ACC112 (cell line): Measurements from ENCODE around the gene LAMA2.

Experiments used
- H2AFZ ChIP-seq: fragments of 200-600 bp; sonication (generic); one replicate; pipeline ENCODE4 v1.6.0; 2017; ENCODE audit warnings: antibody characterized with exemption, low read length; ENCODE audit not compliant: unreplicated experiment
- H3K27ac ChIP-seq: fragments of 200-600 bp; sonication (generic); 2 replicates; pipeline ENCODE4 v1.5.1; 2014; ENCODE audit warnings: low read depth, mild to moderate bottlenecking, antibody characterized with exemption, low read length, moderate library complexity
- H3K27me3 ChIP-seq: fragments of 200-600 bp; sonication (generic); 2 replicates; pipeline ENCODE4 v1.6.1; 2014; ENCODE audit warnings: mild to moderate bottlenecking, antibody characterized with exemption, low read length, moderate library complexity, mixed read lengths; ENCODE audit not compliant: insufficient read depth
- H3K36me3 ChIP-seq: fragments of 200-600 bp; sonication (generic); 2 replicates; pipeline ENCODE4 v1.6.1; 2016; ENCODE audit warnings: mild to moderate bottlenecking, antibody characterized with exemption, low read length, moderate library complexity, mixed read lengths; ENCODE audit not compliant: insufficient read depth
- H3K4me1 ChIP-seq: fragments of 200-600 bp; sonication (generic); one replicate; pipeline ENCODE4 v1.6.1; 2016; ENCODE audit warnings: low read length, mixed read lengths; ENCODE audit not compliant: insufficient read depth, unreplicated experiment, control insufficient read depth
- H3K4me3 ChIP-seq: fragments of 200-600 bp; sonication (generic); 2 replicates; pipeline ENCODE4 v1.5.1; 2014; ENCODE audit warnings: mild to moderate bottlenecking, low read depth, low read length
- H3K79me2 ChIP-seq: fragments of 200-600 bp; sonication (generic); one replicate; pipeline ENCODE4 v1.6.0; 2016; ENCODE audit warnings: low read length; ENCODE audit not compliant: control insufficient read depth, unreplicated experiment, insufficient read depth

Gene LAMA2

DNA sequence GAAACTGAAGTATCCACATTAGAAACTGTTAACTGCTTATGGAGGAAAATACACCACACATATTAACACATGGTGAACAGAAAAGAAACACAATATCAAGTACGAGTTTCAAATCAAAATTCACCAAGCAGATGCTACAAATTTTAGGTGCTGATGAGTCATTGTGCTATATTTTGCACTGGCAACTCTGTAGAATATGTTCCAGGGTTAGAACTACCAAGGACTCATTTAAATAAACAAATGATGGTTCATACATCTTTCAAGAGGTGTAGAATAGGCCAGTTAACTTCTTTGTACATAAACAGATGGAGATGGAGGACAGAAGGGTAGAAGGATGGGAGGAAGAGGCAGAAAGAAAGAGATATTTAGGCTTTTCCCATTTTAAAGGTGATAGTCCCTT is 642.1 kb downstream of the LAMA2 start:
- Histone ChIP-seq H3K36me3 (no peaks in the 10 kb centered on the region), H2AFZ (no peak overlapping the region), H3K4me3 (no peak overlapping the region), H3K27ac (no peak overlapping the region), H3K4me1 (peaks cover 5% of the 10 kb centered on the region), H3K27me3 (no peaks in the 10 kb centered on the region), H3K79me2 (no peaks in the 10 kb centered on the region)

DNA sequence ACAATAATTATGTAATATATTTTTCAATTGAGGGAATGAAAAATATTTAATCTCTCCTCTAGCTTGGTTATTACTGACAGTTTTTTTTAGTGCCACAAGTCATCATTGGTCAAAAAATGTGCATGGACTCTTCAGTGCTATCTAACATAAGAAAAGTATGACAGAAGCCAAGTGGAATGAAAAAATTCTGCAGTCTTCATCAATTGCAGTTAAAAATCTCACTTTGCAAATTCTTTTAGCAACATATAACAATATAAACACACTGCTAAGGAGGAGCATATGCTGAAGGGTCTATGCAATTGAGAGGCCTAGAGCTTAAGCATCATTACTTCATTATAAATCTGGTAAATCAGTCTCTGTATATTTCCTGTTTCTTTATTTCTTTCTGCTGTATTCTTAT is 652.0 kb downstream of the LAMA2 start:
- Histone ChIP-seq H2AFZ (no peak overlapping the region), H3K79me2 (no peaks in the 10 kb centered on the region), H3K36me3 (no peaks in the 10 kb centered on the region)

GRCh38 chr6:129536271-129536670 is 653.3 kb downstream of the LAMA2 start:
- H3K79me2 ChIP-seq = no peaks in the 10 kb centered on the region
- no peaks in the 10 kb centered on the region for H3K4me1 ChIP-seq
- H3K27me3 ChIP-seq = no peaks in the 10 kb centered on the region
- H3K4me3 ChIP-seq = no peak overlapping the region
- no peak overlapping the region for H3K27ac ChIP-seq
- H2AFZ ChIP-seq = no peak overlapping the region
- H3K36me3 ChIP-seq = no peaks in the 10 kb centered on the region

More for the DNA sequence above, 652.0 kb downstream of the LAMA2 start:
- no peaks in the 10 kb centered on the region for H3K27me3 ChIP-seq
- no peak overlapping the region for H3K4me3 ChIP-seq
- H3K4me1 ChIP-seq = no peaks in the 10 kb centered on the region
- no peak overlapping the region for H3K27ac ChIP-seq

DNA sequence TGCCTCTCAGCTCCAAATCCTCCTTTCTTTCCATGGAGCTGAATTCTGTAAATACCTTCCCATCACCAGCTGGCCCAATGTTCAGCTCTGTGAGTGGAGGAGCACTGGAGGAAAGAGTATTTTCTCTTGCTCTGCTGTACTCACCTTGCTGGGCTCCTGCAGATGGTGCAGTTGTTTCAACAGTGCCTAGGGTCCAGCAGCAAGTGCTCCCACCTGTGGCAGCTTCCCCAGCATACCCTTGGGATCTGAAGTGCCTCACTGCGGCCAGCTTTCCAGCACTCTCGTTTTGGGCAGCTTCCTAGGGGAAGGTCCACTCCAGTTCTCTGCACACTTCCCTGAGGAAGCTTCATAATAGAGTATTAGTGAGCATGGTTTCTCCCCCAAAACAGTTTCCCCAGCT is 656.1 kb downstream of the LAMA2 start:
- no peaks in the 10 kb centered on the region for H3K4me1 ChIP-seq
- no peak overlapping the region for H2AFZ ChIP-seq
- no peaks in the 10 kb centered on the region for H3K79me2 ChIP-seq
- no peak overlapping the region for H3K27ac ChIP-seq
- no peak overlapping the region for H3K4me3 ChIP-seq
- no peaks in the 10 kb centered on the region for H3K27me3 ChIP-seq
- 0 out of 2 replicates have a peak, but pooled peaks cover 1% of the 10 kb centered on the region for H3K36me3 ChIP-seq

- Histone ChIP-seq H3K4me3 (no peak overlapping the region), H2AFZ (no peak overlapping the region), H3K27ac (no peak overlapping the region), H3K79me2 (no peaks in the 10 kb centered on the region), H3K27me3 (no peaks in the 10 kb centered on the region), H3K4me1 (no peaks in the 10 kb centered on the region), H3K36me3 (peaks cover 14% of the 10 kb centered on the region)
Observed at GRCh38 chr6:129542705-129543104, 659.8 kb downstream of the LAMA2 start.

GRCh38 chr6:129543981-129544380 is 661.0 kb downstream of the LAMA2 start:
- peaks cover 14% of the 10 kb centered on the region for H3K36me3 ChIP-seq
- no peaks in the 10 kb centered on the region for H3K79me2 ChIP-seq
- no peaks in the 10 kb centered on the region for H3K27me3 ChIP-seq
- H3K4me1 ChIP-seq = no peaks in the 10 kb centered on the region
- H2AFZ ChIP-seq = no peak overlapping the region
- H3K4me3 ChIP-seq = no peak overlapping the region
- no peak overlapping the region for H3K27ac ChIP-seq

DNA sequence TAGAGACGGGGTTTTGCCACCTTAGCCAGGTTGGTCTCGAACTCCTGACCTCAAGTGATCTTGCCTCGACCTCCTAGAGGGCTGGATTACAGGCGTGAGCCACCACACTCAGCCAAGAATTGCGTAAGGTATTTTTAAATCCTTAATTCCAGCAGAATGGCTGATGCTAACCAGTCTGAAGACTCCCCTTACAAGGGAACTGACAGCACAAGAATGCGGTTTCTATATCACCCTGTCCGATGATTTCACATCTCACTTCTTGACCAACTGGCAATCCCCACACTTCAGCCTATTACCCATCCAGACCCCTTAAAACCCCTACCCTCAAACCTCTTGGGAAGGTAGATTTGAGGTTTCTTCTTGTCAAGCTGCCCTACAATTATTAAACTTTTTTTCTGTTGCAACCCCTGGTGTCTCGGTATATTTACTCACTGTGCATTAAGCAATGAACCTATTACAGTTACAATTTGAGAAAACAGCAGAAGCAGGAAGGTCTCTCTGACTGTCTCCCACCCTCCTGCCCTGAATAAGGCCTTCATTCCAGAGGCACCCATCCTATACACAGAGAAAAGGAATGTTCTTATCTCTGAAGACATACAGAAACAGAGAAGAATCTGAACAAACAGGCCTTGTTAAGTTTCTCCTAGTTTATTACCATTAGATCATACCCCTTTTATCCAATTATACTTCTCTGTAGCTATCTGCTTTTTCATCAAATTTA is 662.1 kb downstream of the LAMA2 start:
- no peaks in the 10 kb centered on the region for H3K4me1 ChIP-seq
- no peaks in the 10 kb centered on the region for H3K27me3 ChIP-seq
- H2AFZ ChIP-seq = no peak overlapping the region
- peaks cover 14% of the 10 kb centered on the region for H3K36me3 ChIP-seq
- H3K27ac ChIP-seq = no peak overlapping the region
- no peak overlapping the region for H3K4me3 ChIP-seq
- no peaks in the 10 kb centered on the region for H3K79me2 ChIP-seq

GRCh38 chr6:129546702-129547101 is 663.8 kb downstream of the LAMA2 start:
- Histone ChIP-seq H3K4me1 (no peaks in the 10 kb centered on the region), H3K79me2 (no peaks in the 10 kb centered on the region), H3K27me3 (no peaks in the 10 kb centered on the region), H3K36me3 (peaks cover 14% of the 10 kb centered on the region), H3K4me3 (no peak overlapping the region), H3K27ac (no peak overlapping the region), H2AFZ (no peak overlapping the region)

GRCh38 chr6:129551486-129551885 is 668.5 kb downstream of the LAMA2 start:
- Histone ChIP-seq H3K36me3 (no peaks in the 10 kb centered on the region), H3K27me3 (no peaks in the 10 kb centered on the region), H2AFZ (no peak overlapping the region), H3K4me1 (no peaks in the 10 kb centered on the region), H3K27ac (no peak overlapping the region), H3K4me3 (no peak overlapping the region), H3K79me2 (no peaks in the 10 kb centered on the region)

GRCh38 chr6:129552413-129552812 is 669.5 kb downstream of the LAMA2 start:
- Histone ChIP-seq H2AFZ (no peak overlapping the region), H3K4me3 (no peak overlapping the region), H3K36me3 (no peaks in the 10 kb centered on the region), H3K27me3 (no peaks in the 10 kb centered on the region), H3K27ac (no peak overlapping the region), H3K4me1 (no peaks in the 10 kb centered on the region), H3K79me2 (no peaks in the 10 kb centered on the region)

DNA sequence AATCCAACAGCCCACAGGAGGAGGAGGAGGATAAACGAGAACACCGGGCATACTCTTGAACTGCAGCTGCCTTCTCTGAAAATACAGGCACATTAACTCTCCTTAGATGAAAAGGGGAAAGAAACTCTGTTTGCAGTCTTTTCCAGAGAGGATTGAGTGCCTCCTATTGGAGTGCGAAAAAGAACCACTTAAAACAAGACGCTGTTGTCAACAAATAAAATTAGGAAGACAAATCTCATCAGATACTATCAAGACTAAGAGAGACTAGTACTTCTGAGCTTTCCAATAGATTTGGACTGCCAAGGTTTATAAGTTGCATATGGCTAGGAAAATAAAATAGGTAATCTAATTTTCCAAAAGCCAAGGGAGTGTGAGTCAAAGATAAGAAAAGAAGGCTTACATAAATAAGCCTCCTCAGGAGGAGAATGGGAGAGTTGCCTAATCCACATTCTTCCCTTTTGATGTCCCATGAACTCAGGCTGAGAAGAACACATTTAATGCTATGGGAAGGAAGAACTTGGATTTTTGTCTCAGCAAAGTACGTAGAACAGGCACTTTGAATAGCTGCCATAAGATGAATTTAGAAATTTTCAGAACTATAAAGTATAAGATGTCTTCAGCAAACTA is 672.4 kb downstream of the LAMA2 start:
- Histone ChIP-seq H3K36me3 (peaks cover 6% of the 10 kb centered on the region; the same call in 1 of the 2 replicates), H3K4me1 (no peaks in the 10 kb centered on the region), H3K27me3 (no peaks in the 10 kb centered on the region), H3K27ac (no peak overlapping the region), H2AFZ (no peak overlapping the region), H3K79me2 (no peaks in the 10 kb centered on the region), H3K4me3 (no peak overlapping the region)
